HG03103 (cell line): ENCODE results near the gene PDIA5.

Experiments used
- ATAC-seq: cut with Tn5 transposase; IDR thresholded peaks from one replicate; pipeline ENCODE4 v1.9.1; 2021; ENCODE audit warnings: low read depth; ENCODE audit not compliant: unreplicated experiment

PDIA5 gene

DNA sequence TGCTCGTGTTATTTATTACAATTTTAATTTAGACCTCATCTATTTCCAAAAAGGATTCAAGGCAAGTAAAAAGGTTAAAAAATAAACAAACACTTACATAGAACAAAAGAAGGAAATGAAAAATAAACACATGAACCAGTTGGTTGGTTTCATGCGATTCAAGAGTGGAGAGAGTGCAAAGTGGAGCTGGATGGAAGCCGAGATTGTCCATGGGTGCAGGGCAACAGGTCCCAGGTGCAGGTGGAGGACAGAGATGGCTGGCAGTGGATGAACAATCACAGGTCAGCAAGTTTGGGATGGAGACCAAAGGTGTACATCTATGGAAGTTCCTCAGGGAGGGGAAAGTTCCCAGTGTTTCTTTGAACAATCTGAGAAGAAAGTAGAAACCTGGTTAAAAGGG lies 27.6 kb upstream of the PDIA5 start:
- ATAC-seq: no peak

DNA sequence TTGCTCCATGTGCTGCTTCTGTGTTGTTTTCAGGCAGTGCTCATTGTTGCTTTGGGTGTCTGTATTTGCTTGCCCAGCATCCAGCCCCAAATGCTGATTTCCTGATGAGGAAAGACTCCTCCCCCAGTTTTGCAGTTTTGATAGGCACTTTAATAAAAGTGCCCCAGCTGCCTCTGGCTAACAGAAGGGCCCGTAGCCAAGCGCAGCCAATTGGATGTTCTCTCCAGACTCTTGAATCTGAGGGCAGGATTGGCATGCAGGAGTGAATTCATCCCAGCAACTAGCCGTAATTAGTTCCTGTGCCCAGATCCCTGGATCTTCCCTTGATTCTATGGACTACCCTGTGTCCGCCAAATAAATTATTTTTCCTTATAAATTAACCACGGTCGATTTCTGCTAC lies 24.4 kb upstream of the PDIA5 start:
- ATAC-seq: no peak

GRCh38 chr3:123044981-123045763 lies 21.7 kb upstream of the PDIA5 start:
- ATAC-seq: no peak

DNA sequence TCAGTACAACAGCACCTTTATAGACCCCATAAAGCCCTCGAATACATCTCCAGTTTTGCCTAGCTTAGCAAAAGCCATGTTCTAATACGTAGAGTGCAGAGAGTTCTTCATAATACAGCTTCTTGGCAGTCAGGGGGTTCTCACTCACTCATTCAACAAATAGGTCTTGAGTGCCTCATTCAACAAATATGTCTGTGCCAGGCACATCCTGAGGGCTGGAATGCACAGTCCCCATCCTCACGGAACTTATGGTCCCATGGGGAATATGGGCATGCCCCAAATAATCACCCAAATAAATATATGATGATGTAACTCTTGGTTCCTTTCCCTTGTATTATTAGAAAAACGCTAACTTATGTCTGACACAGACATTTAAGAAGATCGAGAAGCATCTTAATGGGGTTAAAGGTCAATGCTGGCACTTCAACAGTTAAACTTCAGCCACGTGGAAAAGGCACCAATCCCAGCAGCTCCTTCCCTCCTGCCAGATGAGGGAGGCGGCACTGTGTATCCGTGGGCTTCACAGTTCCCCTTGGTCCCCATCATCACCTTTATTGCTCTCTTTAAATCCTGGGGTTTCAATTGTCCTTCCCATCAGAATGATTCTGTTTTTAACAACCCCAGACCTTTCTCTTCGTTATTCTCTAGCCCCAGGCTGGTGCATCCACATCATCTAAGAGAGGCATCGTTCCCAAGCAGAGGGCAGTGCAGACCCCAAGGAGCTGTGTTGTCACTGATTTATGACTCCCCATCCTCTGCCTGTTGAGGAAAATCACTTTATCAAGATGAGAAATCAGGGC lies 20.4 kb upstream of the PDIA5 start:
- no peak for ATAC-seq

DNA sequence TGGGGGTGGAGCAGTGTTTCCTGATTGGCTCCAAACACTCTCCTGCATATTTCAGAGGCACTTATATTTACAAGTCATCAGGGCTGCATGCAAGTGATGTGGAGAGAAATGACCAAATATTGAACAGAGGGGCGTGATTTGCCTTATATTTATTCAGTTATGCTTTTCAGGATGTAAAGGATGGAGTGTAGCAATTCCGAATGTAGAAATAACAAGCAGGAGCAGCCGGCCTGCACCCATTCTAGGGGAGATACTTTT lies 19.8 kb upstream of the PDIA5 start:
- ATAC-seq: no peak

GRCh38 chr3:123048480-123049237 lies 18.2 kb upstream of the PDIA5 start:
- no peak for ATAC-seq

GRCh38 chr3:123050666-123051065 lies 16.2 kb upstream of the PDIA5 start:
- no peak for ATAC-seq

DNA sequence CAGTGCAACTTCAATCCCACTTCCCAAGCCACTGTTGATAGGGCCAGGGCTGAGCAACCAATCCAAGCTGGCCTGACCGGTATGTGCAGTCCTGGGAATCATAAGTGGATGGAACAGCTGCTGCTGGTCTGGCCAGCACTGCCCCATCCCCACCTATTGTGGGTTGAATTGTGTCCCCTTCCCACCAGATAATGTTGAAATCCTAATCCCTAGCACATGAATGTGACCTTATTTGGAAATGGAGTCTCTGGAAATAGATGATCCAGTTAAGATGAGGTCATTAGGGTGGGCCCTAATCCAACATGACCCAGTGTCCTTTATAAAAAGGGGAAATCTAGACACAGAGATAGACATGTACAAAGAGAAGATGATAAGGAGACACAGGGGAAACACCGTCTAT lies 13.7 kb upstream of the PDIA5 start:
- no peak for ATAC-seq

DNA sequence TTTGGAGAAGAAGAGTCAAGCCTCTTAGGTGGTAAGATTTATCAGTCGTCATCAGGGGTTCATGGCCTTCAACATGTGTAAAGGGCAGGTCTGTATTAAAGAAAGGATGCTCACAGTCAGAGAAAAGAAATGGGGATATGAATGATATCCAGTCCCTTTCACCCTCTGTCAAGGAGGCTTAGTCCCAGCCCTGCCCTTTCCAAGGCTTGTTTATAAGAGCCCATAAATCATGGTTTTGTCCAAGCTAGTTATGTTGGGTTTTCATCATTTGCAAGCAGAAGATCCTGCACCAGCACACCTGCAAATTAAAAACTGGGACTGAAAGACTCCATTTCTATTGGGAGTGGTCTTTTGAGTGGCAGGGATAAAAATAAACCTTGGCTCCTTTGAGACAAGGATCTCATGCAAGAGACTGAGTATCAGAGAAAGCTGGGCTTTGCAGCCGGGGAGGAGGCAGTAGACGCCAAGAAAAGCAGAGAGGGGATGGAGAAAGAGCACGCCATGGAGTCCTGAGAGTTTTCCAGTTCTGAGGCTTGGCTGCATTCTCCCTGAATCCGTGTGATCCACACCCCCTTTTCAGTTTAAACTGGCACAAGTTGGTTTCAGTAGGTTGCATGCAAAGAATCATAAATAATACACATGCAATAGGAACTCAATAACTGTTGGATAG lies 12.6 kb upstream of the PDIA5 start:
- ATAC-seq: no peak

DNA sequence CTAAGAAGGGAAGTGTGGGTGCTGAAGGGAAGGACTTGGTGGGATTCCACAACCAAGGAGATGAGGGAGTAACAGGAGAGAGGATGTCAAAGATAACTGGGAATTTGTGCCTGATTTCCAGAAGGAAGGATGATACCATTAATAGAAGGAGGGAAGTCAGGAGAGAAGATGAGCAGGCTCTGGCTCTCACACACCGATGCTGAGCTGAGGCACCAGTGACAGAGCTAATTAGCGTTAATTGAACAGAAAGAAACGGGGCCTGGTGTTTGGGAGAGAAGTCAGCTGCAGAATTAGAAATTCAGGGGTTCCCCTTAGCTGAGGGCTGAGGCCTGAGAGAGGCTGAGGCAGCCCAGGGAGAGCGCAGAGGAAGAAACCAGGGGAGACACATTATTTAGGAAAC lies 11.9 kb upstream of the PDIA5 start:
- ATAC-seq: no peak

GRCh38 chr3:123055352-123055751 lies 11.5 kb upstream of the PDIA5 start:
- ATAC-seq: no peak

DNA sequence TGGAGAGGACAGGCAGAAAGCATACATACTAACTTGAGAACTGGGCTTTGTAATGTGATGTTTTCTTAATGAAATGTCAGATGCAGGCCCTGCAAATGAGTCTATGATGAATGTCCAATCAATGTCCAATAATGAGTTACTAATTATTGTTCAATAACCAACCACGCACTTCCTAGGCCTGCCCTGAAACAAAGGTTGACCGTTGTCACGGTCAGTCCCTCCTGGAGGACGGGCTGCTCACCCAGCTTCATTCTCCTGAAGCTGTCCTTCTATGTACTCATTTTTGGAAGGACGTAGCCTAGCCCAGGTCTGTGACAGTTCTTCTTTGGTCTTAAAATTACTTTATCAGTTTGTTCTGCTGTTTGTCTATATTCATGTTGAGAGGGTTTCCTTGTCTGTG lies 8.3 kb upstream of the PDIA5 start:
- no peak for ATAC-seq

GRCh38 chr3:123060054-123060453 lies 6.8 kb upstream of the PDIA5 start:
- no peak for ATAC-seq

- ATAC-seq: no peak
Observed at GRCh38 chr3:123061856-123062255, 5.0 kb upstream of the PDIA5 start.

- ATAC-seq: no peak
Observed at GRCh38 chr3:123063034-123063433, 3.8 kb upstream of the PDIA5 start.

- ATAC-seq: no peak
Observed at GRCh38 chr3:123064506-123064905, 2.3 kb upstream of the PDIA5 start.

GRCh38 chr3:123064914-123065313 lies 1.9 kb upstream of the PDIA5 start:
- no peak for ATAC-seq

DNA sequence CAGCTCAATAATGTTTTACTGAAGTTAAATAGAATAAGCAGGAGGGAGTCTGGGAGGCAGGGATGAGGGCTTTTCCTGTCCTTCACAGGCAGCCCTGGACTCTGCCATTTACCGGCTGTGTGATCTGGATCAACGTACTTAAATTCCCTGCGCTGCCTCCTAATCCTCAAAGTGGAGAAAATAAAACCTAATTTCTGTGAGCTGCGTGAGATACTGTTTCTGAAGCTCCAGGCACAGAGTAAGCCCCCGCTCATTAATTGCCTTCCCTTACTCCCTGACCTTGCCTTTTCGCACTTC lies 278 bp upstream of the PDIA5 start:
- ATAC-seq: no peak

DNA sequence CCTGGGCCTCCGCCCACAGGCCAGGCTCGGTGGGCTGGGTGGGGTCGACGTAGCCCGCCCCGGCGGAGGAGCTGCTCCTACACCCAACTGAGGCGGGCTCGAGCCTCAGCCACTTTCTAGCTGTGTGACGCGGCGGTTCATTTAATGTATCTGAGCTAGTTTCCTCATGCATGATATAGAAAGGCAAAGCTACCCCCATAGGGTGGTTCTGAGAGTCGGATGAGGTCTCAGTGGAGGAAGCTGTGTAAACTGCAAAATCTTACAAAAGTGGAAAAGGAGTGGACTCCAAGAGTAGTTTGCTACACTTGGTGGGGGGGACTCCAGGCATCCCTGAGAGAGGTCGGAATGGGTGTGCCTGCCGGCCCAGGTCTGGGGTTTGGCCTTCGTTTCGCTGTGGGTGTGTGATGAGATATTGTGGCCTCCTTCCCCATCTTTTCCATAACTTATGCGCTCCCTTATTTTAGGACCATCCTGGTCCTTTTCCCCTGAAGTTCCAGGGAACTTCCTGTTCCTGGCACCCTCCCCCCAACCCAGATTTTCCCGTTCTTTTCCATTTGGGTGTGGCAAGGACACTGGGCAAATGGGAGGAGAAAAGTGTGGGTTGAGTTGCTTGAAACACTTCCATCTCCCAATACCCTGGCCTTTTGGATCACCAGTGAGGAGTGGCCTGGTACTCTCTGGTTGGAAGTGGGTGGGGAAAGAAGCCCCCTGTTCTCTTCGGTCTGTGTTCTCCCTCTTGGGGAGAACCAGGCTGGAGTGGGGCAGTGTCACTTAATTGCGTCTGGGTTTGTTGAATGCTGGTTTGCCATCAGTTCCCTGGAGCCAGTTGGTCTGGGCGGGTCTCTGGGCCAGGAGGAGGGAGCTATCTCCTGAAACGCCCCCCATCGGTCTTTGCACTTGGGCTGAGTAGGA lies 1.1 kb downstream of the PDIA5 start:
- ATAC-seq: peak; percentile 24
